Astrocyte of the spinal cord (primary cell): ENCODE measurements around the gene PTPRN2.

Experiments
- DNase-seq: peaks from one replicate; pipeline ENCODE4 v3.0.0; 2011; ENCODE audit warnings: low read depth, low spot score
- H3K4me3 ChIP-seq: 2 replicates; pipeline ENCODE4 v1.5.1; 2011; ENCODE audit warnings: low read depth, mild to moderate bottlenecking, low read length, moderate library complexity
- CTCF ChIP-seq: IDR thresholded peaks from 2 replicates; pipeline ENCODE4 v1.5.1; 2012; ENCODE audit warnings: low read depth, mild to moderate bottlenecking, low read length, inconsistent platforms
- in situ Hi-C: cut with HindIII; loops from 2 replicates; pipeline ENCODE4 v1.10.0; 2017; ENCODE audit warnings: low sequenced_read_pairs

PTPRN2 gene

GRCh38 chr7:158002486-158003080 lies 585.0 kb downstream of the PTPRN2 start:
- no peak overlapping the region for H3K4me3 ChIP-seq
- DNase-seq = no peak
- no peak for TF ChIP-seq CTCF
- in situ Hi-C loops = no loop called here

- no peak for DNase-seq
- no peak for TF ChIP-seq CTCF
- in situ Hi-C loops = no loop called here
- H3K4me3 ChIP-seq = no peak overlapping the region
Measured at GRCh38 chr7:158001621-158002320, 585.9 kb downstream of the PTPRN2 start.

GRCh38 chr7:158001003-158001402 lies 586.6 kb downstream of the PTPRN2 start:
- DNase-seq = no peak
- no peak for TF ChIP-seq CTCF
- no peak overlapping the region for H3K4me3 ChIP-seq
- in situ Hi-C loops = no loop called here

- TF ChIP-seq CTCF = no peak
- no peak overlapping the region for H3K4me3 ChIP-seq
- in situ Hi-C loops = no loop called here
- no peak for DNase-seq
Measured at GRCh38 chr7:158000160-158000559, 587.5 kb downstream of the PTPRN2 start.

GRCh38 chr7:157998884-157999552 lies 588.6 kb downstream of the PTPRN2 start:
- in situ Hi-C loops = no loop called here
- no peak for DNase-seq
- no peak for TF ChIP-seq CTCF
- no peak overlapping the region for H3K4me3 ChIP-seq

- no peak for TF ChIP-seq CTCF
- in situ Hi-C loops = no loop called here
- no peak for DNase-seq
- H3K4me3 ChIP-seq = no peak overlapping the region
Measured at GRCh38 chr7:157997471-157997870, 590.2 kb downstream of the PTPRN2 start.
